Stimulated activated CD4-positive, alpha-beta T cell treated with anti-CD3 and anti-CD28 coated beads, TNF-alpha, amount 100 ng/mL, for 1 hour (primary cell): ENCODE results near the gene IFNL3.
"Not testable (repeated sequence)": the region's sequence is repeated elsewhere in the genome, so short reads cannot be mapped to it uniquely, and the experiment has no call there.

Experiments
- DNase-seq, 3 donors: peaks; one replicate each; pipeline ENCODE4 v3.0.0-alpha.2; 2020; ENCODE audit warnings: low read depth in 3 of 3, low spot score in 1 of 3

The IFNL3 gene

DNA sequence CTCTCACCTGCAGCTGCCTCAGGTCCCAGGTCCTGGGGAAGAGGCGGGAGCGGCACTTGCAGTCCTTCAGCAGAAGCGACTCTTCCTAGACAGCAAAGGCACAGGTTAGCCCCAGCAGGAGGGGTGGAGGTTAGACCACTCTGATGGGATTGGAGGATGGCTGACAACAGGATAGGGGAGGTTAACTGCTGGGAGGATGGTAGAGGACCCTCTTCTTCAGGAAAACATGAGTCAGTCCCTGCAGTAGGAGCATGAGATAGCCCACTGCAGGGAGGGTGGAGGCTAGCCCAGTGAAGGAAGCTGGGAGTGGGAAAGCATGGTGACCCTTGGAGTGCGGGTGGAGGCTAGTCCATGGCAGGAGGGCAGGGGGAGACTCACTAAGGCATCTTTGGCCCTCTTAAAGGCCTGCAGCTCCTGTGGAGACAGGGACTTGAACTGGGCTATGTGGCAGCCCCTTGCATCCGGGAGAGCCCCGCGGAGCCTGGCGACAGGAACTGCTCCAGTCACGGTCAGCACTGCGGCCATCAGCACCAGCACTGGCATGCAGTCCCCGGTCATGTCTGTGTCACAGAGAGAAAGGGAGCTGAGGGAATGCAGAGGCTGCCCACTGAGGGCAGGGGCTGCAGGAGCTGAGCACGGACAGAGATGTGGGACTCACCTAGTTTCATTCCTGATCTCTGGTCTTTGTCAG, at the start of gene IFNL3:
Gene IFNL3 (minus strand): TSS at position 597 of the 691 bp plus-strand sequence. CDS start 39 bp downstream, at position 558.
- DNase-seq = not testable (repeated sequence)

DNA sequence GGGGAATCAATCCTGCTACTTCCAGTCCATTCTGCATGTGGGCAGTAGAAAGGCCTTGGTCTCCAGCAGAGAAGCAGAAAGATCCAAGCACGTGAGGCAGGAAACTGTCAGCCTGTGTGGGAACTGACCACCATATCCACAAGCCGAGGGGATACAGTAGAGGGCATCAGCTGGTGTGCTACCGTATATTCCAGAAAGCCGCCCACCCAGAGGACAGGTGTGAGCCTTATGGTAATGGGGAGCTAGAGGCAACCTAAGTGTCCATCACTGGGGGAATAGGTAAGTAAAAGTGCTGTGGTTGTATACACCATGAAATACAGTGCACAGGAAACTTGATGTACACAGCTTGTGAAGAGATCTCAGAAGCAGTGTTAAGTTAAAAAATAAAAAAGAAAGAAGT, 48.6 kb upstream of the IFNL3 start:
- no peak for DNase-seq

DNA sequence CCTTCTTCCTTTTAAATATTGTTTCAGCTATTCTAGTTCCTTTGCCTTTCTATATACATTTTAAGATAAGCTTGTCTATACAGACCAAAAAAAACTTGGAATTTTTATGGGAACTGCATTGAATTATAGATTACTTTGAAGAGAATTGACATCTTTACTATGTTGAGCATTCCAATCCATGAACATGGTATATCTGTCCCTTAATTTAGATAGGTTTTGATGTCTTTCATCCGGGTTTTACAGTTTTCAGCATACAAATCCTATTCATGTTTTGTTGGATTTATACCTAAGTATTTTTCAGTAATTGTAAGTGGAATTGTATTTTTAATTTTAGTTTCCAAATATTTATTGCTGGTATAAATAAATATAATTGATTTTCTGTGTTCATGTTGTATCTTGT, 39.2 kb upstream of the IFNL3 start:
- no peak for DNase-seq

DNA sequence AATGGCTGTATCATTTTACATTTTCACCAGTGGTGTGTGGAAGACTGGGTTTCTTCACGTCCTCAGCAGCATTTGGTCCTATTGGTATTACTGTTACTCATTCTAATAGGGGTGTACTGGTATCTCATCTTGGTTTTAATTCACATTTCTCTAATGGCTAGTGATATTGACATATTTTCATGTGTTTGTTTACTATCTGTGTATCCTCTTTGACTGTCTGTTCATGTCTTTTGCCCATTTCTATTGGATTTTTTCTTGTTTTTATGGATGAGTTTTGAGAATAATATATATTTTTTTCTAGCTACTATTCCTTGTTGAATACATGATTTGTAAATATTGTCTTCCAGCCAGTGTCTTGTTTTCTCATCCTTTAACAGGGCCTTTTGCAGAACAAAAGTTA, 37.2 kb upstream of the IFNL3 start:
- no peak for DNase-seq

DNA sequence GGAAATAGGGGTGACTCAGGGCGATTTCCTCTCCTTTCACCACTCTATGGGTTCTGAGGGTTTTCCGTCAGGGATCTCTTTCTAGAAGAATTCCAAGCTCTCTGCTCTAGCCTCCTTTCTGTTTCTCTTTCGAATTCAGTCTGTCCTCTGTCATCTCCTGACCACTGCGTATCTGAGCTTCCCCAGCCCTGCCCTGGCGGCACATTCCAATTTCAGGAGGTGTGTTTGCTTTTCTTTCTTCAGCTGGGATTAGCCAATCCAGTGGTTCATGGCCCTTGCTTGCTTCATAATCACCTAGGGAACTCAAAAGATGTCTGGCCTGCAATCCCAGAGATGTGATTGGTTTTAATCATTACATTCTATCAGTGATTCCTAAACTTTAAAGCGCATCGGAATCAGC, 32.8 kb upstream of the IFNL3 start:
- DNase-seq = no peak

DNA sequence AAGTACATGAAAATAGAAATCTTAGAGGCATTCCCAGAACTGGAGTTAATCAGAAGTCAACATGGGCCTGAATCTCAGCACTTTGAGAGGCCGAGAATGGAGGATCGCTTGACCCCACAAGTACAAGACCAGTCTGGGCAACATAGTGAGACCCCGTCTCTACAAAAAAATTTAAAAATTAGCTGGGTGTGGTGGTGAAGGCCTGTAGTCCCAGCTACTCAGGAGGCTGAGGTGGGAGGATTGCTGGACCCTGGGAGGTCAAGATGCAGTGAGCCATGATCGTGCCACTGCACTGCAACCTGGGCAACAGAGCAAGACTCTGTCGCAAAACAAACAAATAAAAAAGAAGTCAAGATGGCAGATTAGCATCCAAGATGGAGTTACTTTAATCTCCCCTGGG, 31.9 kb upstream of the IFNL3 start:
- no peak for DNase-seq

DNA sequence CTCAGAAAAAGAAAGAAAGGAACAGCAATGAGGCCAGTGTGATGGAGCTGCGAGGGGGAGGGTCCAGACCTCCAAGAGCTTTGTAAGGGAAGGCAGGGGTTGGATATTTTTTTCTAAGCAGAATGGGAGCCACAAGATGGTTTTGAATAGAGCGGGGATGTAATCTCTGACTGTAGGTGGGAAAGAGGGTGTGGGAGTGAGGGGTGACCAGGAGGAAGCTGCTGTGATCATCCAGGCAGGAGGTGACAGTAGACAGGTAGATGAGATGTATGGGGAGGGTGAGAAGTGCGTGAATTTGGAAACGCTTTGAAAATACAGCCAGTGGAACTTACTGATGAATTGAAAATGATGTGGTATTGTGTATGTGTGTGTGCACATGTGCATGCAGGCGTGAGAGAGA, 30.8 kb upstream of the IFNL3 start:
- DNase-seq = no peak

DNA sequence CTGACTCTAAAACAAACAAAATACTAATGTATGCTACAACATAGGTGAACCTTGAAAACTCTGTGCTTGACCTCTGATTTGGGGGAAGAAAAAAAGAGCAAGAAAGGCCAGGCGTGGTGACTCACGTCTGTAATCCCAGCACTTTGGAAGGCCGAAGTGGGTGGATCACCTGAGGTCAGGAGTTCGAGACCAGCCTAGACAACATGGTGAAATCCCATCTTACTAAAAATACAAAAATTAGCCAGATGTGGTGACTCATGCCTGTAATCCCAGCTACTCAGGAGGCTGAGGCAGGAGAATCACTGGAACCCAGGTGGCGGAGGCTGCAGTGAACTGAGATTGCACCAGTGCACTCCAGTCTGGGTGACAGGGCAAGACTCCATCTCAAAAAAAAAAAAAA, 29.1 kb upstream of the IFNL3 start:
- DNase-seq = not testable (repeated sequence)

DNA sequence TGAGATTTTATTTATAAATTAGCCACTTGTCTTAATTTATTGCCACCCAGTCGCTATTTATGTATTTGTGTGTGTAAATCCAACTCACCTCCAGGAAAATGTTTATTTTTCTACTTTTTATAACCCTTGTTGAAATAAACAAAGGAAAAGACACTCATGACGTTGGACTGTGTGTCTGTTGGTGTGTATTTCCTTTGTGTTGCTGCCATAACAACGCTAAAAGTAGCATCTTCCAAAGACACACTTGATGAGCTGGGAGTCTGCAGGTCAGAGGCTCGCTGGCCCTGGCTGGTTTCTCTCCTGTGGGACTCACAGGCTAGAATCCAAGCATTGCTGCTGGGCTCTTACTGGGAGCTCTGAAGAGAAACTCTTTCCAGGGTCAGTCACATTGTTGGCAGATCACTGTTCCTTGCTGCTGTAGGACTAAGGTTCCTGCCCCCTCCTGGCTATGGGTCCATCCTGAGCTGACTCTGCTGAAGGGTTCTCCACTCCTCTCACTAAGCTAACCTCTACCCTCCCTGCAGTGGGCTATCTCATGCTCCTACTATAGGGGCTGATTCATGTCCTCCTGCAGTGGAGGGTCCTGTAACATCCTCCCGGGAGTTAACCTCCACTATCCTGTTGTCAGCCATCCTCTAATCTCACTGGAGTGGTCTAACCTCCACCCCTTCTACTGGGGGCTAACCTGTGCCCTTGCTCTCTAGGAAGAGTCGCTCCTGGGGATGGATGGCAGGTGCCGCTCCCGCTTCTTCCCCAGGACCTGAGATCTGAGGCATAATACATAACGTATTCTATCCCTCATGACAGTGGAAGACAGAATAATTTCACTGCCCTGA, 25.4 kb upstream of the IFNL3 start:
- DNase-seq = no peak

DNA sequence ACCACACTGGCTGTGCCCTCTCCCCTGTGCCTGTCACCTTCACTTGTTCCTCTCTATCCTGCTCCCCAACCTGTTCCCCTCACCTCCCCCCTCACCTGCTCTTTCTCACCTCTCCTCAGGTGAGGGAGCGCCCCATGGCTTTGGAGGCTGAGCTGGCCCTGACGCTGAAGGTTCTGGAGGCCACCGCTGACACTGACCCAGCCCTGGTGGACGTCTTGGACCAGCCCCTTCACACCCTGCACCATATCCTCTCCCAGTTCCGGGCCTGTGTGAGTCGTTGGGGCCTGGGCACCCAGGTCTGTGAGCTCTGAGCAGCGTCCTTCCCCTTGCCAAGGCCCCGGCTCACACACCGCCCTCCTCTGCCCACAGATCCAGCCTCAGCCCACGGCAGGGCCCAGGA, 24.6 kb upstream of the IFNL3 start:
- not testable (repeated sequence) for DNase-seq

DNA sequence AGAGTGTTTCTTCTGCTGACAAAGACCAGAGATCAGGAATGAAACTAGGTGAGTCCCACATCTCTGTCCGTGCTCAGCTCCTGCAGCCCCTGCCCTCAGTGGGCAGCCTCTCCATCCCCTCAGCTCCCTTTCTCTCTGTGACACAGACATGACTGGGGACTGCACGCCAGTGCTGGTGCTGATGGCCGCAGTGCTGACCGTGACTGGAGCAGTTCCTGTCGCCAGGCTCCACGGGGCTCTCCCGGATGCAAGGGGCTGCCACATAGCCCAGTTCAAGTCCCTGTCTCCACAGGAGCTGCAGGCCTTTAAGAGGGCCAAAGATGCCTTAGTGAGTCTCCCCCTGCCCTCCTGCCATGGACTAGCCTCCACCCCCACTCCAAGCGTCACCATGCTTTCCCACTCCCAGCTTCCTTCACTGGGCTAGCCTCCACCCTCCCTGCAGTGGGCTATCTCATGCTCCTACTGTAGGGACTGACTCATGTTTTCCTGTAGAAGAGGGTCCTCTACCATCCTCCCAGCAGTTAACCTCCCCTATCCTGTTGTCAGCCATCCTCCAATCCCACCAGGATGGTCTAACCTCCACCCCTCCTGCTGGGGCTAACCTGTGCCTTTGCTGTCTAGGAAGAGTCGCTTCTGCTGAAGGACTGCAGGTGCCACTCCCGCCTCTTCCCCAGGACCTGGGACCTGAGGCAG, 23.9 kb upstream of the IFNL3 start:
- not testable (repeated sequence) for DNase-seq

DNA sequence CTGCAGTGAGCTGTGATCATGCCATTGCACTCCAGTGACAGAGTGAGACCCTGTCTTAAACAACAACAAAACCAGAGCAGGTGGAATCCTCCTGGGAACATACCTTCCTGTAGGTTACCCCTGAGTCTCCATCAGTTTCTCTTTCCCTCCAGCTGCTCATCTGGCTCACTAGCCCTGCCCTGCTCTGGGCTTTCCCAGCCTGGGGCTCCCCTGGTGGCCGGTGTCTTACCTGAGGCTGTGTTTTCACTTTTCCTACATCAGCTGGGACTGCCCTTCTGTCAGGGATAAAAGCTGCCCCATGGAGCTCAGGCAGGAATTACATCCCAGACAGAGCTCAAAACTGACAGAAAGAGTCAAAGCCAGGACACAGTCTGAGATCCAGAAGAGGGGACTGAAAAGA, 23.3 kb upstream of the IFNL3 start, which contains the start of gene IFNL2:
Gene IFNL2 (plus strand): TSS at position 312 of the 400 bp plus-strand sequence. CDS start 173 bp downstream, outside the sequence.
- not testable (repeated sequence) for DNase-seq

DNA sequence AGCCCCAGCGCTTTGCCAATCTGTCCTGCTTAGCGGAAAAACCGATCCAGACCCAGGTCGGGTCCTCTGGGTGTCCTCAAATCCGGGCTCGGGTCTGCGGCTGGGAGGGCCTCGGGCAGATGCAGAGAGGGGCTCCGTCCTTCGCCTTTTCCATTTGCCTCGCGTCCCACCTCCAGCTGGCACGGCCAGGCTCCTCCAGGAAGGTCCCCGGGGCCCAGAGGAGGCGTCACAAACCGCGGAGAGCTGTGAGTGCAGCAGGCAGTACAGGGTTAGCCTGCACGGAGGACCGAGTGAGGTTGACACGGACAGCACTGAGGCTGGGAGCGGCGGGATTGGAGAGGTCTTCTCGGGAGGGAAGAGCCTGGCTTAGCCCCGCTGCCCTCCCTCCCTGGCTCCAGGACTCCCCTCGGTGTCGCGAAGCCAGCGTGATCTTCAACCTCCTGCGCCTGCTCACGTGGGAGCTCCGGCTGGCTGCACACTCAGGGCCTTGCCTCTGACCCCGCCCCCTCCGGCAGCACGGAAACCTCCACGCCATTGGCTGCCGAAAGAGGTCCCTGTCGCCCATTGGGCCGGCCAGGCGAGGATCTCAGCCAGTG, 20.6 kb upstream of the IFNL3 start:
- no peak for DNase-seq

DNA sequence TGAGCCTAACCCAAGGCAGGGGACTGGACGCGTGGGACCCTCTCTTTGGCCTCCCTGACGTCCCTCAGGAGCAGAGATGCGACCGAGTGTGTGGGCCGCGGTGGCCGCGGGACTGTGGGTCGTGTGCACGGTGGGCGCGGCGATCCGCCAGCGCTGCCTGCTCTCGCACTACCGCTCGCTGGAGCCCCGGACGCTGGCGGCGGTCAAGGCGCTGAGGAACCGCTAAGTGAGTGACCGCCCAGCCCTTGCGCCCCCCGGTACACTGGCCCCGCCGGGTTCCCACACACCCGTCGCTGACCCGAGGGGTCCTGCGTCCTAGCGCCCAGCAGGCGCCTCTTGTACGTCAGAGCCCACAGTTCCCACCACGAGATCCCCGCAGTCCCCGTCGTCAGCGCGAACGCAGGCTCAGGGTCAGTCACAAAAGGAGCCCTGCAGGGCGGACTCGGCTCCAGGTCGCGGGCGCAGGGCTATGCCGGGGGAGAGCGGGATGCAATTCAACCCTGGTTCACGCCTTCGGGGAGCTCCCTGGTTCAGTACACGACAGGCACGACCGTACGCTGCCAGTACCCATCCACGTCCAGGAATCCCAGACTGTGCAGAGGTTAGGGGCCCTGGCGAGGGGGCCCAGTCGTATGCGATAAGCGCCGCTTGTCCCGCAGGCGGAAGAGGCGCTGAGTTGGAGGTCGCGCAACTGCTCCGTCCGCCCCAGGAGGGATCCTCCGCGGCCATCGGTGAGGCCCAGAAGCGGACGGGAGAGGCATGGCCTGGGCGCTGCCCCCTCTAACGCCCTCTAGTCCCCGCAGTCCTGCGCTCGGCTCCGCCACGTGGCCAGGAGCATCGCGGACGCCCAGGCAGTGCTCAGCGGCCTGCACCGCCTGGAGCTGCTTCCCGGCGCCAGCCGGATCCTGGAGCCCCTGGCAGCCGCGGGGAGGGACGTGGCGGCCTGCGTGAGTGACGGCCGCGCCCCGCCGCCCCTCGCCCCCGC, 19.8 kb upstream of the IFNL3 start:
- no peak for DNase-seq

DNA sequence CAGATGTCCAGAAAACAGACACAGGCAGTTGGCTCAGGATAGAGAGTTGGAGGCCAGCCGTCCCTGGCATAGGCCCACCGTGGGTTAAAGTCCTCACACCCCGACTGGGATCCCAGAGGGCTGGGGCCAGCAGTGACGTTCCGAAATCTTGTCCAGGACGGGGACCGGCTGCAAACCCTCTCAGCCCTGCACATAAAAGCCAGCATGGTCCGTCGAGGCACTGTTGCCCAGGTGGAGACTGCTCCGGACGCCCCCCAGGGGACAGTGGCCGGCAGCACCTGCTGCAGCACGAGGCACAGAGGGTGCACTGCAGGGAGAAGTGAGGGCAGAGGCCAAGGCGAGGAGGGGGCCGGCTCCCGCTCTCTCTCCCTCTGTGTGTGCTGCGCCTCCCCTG, 19.1 kb upstream of the IFNL3 start:
- DNase-seq = no peak

DNA sequence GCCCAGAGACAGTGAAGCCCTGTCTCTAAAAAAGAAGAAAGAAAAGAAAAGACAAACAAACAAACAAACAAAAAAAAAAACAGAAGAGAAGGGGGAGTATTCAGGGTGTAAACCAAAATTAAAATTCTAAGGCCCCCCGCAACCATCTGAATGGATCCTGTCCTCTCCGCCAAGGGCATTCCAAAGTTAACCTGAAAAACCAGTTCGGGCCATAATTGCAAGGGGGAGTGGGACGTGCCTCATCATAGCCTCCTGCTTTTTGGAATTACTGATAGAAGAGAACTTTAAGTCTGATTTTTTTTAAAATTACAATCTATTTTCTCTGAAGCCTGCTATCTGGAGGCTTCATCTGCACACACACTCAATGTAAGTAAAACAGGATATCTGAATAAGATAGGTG, 17.7 kb upstream of the IFNL3 start:
- DNase-seq = no peak

DNA sequence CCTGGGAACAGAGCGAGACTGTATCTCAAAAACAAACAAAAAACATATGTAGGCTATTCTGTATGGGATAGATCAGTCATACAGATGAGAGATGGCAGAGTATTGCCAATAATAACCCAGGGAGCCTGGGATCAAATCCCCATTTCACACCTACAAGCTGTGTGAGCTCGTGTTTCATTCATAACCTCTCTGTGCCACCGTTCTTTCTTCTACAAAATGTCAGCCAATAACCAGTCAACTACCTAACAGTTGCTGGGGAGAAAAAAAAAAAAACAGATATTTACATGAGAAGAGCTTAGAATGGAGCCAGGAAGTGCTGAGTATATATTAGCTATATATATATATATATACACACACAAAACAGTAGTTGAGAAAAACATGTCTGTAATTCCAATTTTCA, 16.9 kb upstream of the IFNL3 start:
- no peak for DNase-seq

DNA sequence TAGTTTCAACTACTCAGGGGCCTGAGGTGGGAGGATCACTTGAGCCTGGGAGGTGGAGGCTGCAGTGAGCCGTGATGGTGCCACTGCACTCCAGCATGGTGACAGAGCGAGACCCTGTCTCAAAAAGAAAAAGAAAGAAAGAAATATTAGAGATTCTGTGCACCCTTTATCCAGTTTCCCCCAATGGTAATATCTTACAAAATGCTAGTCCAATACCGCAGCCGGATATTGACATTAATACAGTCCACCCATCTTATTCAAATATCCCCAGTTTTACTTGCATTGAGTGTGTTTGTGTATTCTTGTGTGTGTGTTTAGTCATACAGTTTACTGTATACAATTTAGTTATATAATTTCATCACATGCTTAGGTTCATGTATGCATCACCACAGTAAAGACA, 12.4 kb upstream of the IFNL3 start:
- DNase-seq = no peak

DNA sequence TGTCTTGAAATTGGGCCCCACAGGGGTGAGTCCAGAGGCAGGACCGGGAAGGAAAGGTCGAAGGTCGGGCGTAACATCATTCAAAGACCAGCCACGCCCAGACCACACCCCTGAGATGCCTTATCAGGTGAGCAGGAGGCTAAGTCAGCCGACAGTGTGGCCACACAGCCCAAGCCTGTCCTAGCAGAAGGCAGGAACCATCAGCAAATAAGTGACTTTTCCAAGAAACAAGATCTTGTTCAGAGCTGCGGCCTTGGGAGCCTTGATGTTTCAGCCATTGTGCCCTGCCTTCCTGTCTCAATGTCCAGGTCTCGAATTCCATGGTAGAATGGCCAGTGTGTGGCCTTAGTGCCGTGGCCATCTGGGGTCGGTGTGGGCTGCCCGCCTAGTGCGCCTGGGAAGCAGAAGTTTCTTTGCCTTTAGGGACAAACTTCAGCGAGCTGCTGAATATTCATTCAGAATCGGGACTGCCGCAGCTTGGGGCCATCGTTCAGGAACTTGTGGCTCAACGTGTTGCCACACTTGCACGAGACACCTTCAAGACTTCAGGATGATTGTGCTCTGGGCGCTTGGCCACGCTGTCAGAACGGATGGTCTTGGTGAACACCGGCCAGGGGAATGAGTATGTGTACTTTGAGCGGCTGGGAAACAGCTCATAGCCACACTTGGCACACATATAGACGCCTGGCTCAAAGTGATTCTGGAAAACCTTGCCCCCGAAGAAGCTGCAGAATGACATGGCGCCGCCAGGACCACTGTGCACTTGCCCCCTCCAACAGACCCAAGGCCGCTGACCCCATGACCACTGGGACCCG, 9.9 kb upstream of the IFNL3 start:
- DNase-seq = no peak
